Breast epithelium (tissue), 4 donors: Measurements from ENCODE around the gene FAM20B. TPM values are rescaled to one million over a fixed set of nuclear protein-coding genes. Genes with fewer than 3 reads are reported as not detected.

Experiments used
- DNase-seq, 2 donors: peaks; one replicate each; pipeline ENCODE4 v3.0.0-alpha.2; 2019; ENCODE audit warnings: low spot score in 2 of 2
- H3K27ac ChIP-seq, 2 donors: fragments of 200-600 bp; sonication (generic) in 1 of 2; one replicate each; pipeline ENCODE4 v1.5.1; 2016 to 2019; ENCODE audit warnings: mild to moderate bottlenecking in 1 of 2
- H3K27me3 ChIP-seq, 2 donors: fragments of 200-600 bp; sonication (generic) in 1 of 2; one replicate each; pipeline versions ENCODE4 v1.5.1 to v1.6.0; 2017 to 2019; ENCODE audit warnings: control low read depth in 1 of 2, mild to moderate bottlenecking in 1 of 2
- H3K36me3 ChIP-seq: fragments of 200-600 bp; one replicate; pipeline ENCODE4 v1.5.1; 2019
- H3K4me1 ChIP-seq, 2 donors: fragments of 200-600 bp; sonication (generic); one replicate each; pipeline ENCODE4 v1.5.1; 2016 to 2019; ENCODE audit warnings: control low read depth in 1 of 2
- H3K4me3 ChIP-seq, 3 donors: fragments of 200-600 bp; sonication (generic); 1 replicate in 2 of 3; 2 replicates in 1 of 3; pipeline ENCODE4 v1.5.1; 2016 to 2019; ENCODE audit warnings: mild to moderate bottlenecking in 3 of 3, moderate library complexity in 2 of 3
- H3K9me3 ChIP-seq, 2 donors: fragments of 200-600 bp; sonication (generic) in 1 of 2; one replicate each; pipeline ENCODE4 v1.5.1; 2016 to 2019; ENCODE audit warnings: control low read depth in 1 of 2
- POLR2A ChIP-seq: fragments of 450-650 bp; IDR thresholded peaks from one replicate; pipeline ENCODE4 v1.6.1; 2016; ENCODE audit warnings: antibody characterized with exemption, mild to moderate bottlenecking, moderate library complexity
- POLR2AphosphoS5 ChIP-seq, 3 donors: sonication (generic); formaldehyde crosslinking; IDR thresholded peaks; one replicate each; pipeline ENCODE4 v1.6.1; 2017; ENCODE audit warnings: antibody characterized with exemption in 3 of 3
- intact Hi-C: fragments of 100-400 bp; cut with DNase I; formaldehyde crosslinking; loops from one replicate; pipeline ENCODE4 v1.15.1; 2023; ENCODE audit warnings: low total_unique reads
- total RNA-seq, 3 donors: library from RNA; depleted of rRNA; stranded (reverse); fragments of >200 nt; gene quantifications; one replicate each; pipeline ENCODE4 v1.1.0, GENCODE V29; 2016
- TF ChIP-seq, protein P1 (sequence below), 3 donors: fragments of 450-650 bp; IDR thresholded peaks; one replicate each; pipeline ENCODE4 v1.5.1; 2016 to 2017; ENCODE audit warnings: antibody characterized with exemption in 3 of 3, mild to moderate bottlenecking in 3 of 3, moderate library complexity in 3 of 3

The FAM20B gene
- total RNA-seq, 3 donors from 2014 or later, result 24.3 to 28.8 (median 28.0) TPM

DNA sequence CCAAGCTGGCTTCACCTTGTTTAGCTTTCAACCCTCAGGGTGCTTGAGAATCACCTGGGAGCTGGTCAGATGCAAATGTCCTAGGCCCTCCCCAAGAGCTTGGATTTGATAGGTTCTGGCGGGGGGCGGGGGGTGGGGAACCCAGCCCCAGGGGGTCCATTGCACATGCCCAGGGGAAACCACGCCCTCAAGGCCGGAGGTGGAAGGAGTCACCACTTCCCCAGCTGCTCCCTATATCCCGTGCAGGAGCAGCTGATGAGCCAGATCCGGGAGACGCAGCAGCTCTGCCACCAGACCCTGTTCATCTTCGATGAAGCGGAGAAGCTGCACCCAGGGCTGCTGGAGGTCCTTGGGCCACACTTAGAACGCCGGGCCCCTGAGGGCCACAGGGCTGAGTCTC is 62.0 kb downstream of the FAM20B start:
- Histone ChIP-seq H3K4me3 (no peak overlapping the region), H3K4me1 (peaks cover 0 to 5% of the 10 kb centered on the region in 2 donors), H3K9me3 (no peaks in the 10 kb centered on the region), H3K27ac (no peak overlapping the region), H3K36me3 (no peaks in the 10 kb centered on the region), H3K27me3 (no peaks in the 10 kb centered on the region)
- intact Hi-C loops, result no loop called here
- DNase-seq, result no peak
- TF ChIP-seq POLR2A, result no peak
- TF ChIP-seq, protein P1, sequence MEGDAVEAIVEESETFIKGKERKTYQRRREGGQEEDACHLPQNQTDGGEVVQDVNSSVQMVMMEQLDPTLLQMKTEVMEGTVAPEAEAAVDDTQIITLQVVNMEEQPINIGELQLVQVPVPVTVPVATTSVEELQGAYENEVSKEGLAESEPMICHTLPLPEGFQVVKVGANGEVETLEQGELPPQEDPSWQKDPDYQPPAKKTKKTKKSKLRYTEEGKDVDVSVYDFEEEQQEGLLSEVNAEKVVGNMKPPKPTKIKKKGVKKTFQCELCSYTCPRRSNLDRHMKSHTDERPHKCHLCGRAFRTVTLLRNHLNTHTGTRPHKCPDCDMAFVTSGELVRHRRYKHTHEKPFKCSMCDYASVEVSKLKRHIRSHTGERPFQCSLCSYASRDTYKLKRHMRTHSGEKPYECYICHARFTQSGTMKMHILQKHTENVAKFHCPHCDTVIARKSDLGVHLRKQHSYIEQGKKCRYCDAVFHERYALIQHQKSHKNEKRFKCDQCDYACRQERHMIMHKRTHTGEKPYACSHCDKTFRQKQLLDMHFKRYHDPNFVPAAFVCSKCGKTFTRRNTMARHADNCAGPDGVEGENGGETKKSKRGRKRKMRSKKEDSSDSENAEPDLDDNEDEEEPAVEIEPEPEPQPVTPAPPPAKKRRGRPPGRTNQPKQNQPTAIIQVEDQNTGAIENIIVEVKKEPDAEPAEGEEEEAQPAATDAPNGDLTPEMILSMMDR (IDR thresholded peaks at IDR 0.05), result no peak
- no peak for TF ChIP-seq POLR2AphosphoS5 (IDR thresholded peaks at IDR 0.05)

DNA sequence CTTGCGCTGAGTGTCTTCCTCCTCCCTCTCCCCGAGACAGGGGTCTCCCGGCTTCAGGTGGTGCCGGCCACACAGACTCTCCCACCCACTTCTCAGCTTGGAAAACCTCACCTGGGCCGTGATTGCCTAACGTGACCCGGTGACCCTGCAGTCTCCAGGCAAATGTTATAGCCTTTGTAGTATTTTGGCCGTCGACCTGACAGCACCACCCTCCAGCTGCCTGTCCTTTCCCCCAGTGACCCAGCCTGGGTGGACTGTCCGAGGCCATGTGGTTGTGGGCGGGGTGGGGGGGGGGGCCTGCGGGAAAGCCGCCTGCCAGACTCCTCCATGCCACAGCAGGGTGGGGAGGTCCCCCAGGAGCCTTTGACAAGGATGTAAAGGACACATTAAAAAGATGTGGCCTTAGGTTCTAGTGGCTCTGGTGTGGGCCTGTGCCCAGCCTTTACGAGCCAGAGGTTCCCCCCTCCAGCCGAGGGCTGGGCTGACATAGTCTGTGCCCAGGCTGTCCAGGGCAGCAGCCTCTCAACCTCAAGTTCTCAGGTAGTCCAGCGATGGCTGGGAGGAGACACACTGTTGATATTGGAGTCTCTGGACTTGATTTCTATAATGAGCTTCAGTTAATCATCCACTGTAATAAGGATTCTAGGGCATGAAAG is 64.3 kb downstream of the FAM20B start:
- H3K27ac ChIP-seq, result peak overlapping the region in 1 of 2 donors; percentile 46
- H3K4me1 ChIP-seq, result no peaks in the 10 kb centered on the region
- TF ChIP-seq POLR2A, result no peak
- TF ChIP-seq, protein P1 (IDR thresholded peaks at IDR 0.05), result no peak
- no peak for TF ChIP-seq POLR2AphosphoS5 (IDR thresholded peaks at IDR 0.05)
- no peaks in the 10 kb centered on the region for H3K36me3 ChIP-seq
- DNase-seq, result no peak
- H3K4me3 ChIP-seq, result no peak overlapping the region
- no peaks in the 10 kb centered on the region for H3K27me3 ChIP-seq
- H3K9me3 ChIP-seq, result no peaks in the 10 kb centered on the region
- intact Hi-C loops, result no loop called here

DNA sequence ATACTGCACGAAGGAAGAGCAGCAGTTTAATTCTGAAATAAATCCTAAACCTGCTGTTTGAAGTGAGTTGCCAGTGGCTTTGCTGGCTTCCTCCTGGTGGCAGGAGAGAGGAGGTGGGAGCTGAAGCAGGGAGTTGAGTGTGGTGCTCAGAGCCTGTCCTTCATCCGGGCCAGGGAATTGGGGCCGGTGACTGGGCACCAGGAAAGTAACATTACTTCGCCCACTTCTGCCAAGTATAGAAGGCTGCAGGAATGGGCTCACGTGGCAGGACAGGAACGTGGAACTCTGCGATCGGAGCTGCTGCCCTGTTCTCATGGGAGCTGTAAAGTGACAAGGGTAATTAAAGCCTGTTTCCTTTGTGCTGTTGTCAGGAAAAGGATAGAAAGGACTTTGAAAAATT is 64.8 kb downstream of the FAM20B start:
- no peak overlapping the region for H3K4me3 ChIP-seq
- peak overlapping the region in 1 of 2 donors; percentile 46 for H3K27ac ChIP-seq
- intact Hi-C loops, result no loop called here
- H3K4me1 ChIP-seq, result no peaks in the 10 kb centered on the region
- no peak for DNase-seq
- no peaks in the 10 kb centered on the region for H3K36me3 ChIP-seq
- no peaks in the 10 kb centered on the region for H3K27me3 ChIP-seq
- TF ChIP-seq, protein P1 (IDR thresholded peaks at IDR 0.05), result no peak
- no peak for TF ChIP-seq POLR2A
- no peak for TF ChIP-seq POLR2AphosphoS5 (IDR thresholded peaks at IDR 0.05)
- no peaks in the 10 kb centered on the region for H3K9me3 ChIP-seq

DNA sequence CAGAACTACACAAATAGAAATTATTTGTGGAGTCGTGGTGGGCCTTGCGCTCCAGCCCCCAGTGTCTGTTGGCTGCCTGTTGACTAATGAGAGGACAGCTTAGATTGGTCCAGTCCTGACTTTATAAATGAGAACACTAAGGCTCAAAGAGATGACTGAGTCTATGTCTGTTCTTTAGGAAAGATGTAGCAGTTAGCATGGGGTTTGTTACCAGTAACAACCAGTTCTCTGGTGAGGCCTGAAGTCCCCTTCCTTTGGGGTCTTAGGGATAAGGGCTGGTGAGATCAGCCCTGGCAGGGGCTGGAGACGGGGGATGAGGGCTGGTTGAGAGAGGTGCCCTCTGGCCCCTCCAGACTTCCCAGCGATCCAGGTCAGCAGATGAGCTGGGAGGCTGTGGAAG is 65.2 kb downstream of the FAM20B start:
- Histone ChIP-seq H3K4me3 (no peak overlapping the region), H3K4me1 (no peaks in the 10 kb centered on the region), H3K27ac (peak overlapping the region in 1 of 2 donors; percentile 46), H3K9me3 (no peaks in the 10 kb centered on the region), H3K27me3 (no peaks in the 10 kb centered on the region), H3K36me3 (no peaks in the 10 kb centered on the region)
- DNase-seq, result no peak
- TF ChIP-seq POLR2AphosphoS5 (IDR thresholded peaks at IDR 0.05) (no peak), POLR2A (no peak)
- TF ChIP-seq, protein P1 (IDR thresholded peaks at IDR 0.05), result no peak
- intact Hi-C loops, result no loop called here

DNA sequence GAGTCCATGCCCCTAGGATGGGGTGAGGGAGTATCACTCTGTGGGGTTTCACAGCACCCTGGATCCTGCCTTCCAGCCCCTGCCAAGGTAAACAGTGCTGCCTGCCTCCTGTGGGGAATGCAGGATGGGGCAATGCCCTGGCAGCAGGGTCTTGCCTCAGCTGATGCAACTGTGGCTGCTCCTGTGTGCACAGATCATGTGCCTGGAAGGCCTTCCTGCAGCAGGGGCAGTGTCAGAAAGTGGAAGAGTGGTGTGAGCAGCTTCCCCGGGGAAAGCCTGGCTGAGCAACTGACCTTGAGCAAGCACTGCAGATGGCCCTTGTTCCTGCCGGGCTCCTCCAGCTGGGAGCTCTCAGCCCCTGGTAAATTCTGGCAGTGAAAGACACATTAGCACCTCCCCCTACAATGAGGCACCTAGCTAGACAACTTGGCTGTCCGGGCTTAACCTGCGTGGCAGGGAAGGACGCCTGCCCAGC is 66.0 kb downstream of the FAM20B start:
- H3K4me1 ChIP-seq, result no peaks in the 10 kb centered on the region
- TF ChIP-seq POLR2AphosphoS5 (IDR thresholded peaks at IDR 0.05) (peak in 1 of 3 donors; percentile 49), POLR2A (no peak)
- H3K27me3 ChIP-seq, result no peaks in the 10 kb centered on the region
- H3K36me3 ChIP-seq, result no peaks in the 10 kb centered on the region
- intact Hi-C loops, result no loop called here
- DNase-seq, result no peak
- no peaks in the 10 kb centered on the region for H3K9me3 ChIP-seq
- H3K4me3 ChIP-seq, result no peak overlapping the region
- H3K27ac ChIP-seq, result peak overlapping the region in 1 of 2 donors; percentile 41
